Occipital lobe (tissue), 2 donors: ENCODE results near the gene ZBTB5. TPM values are rescaled to one million over a fixed set of nuclear protein-coding genes. Genes with fewer than 3 reads are reported as not detected.
"Not testable (repeated sequence)": the region's sequence is repeated elsewhere in the genome, so short reads cannot be mapped to it uniquely, and the experiment has no call there.

Experiments
- DNase-seq: peaks from one replicate; lab custom pipeline; 2025; lab: John Stamatoyannopoulos, UW
- total RNA-seq: library from RNA; depleted of rRNA; stranded (reverse); fragments of >200 nt; gene quantifications from one replicate; pipeline ENCODE4 v1.2.3, GENCODE V29; 2014

The ZBTB5 gene
- total RNA-seq, 1 donor from 2014 or later = 22.5 TPM

DNA sequence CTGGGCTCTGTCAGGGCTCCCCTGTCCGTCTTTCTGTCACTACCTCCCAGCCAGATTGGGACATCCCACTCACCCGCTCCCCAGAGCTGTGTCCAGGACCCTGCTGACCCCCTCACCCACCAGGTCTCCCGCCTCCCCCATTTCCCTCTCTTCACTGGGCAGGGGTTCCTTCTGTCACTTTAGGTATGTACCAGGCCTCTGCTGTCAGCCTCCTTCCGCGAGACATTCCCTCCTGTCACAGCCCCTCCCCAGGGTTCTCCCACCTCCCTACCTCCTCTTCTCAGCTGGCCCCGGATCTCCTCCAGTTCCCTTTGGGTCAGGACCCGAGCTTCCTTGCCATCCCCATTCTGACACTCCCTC lies 21.0 kb upstream of the ZBTB5 start:
- DNase-seq = no peak

DNA sequence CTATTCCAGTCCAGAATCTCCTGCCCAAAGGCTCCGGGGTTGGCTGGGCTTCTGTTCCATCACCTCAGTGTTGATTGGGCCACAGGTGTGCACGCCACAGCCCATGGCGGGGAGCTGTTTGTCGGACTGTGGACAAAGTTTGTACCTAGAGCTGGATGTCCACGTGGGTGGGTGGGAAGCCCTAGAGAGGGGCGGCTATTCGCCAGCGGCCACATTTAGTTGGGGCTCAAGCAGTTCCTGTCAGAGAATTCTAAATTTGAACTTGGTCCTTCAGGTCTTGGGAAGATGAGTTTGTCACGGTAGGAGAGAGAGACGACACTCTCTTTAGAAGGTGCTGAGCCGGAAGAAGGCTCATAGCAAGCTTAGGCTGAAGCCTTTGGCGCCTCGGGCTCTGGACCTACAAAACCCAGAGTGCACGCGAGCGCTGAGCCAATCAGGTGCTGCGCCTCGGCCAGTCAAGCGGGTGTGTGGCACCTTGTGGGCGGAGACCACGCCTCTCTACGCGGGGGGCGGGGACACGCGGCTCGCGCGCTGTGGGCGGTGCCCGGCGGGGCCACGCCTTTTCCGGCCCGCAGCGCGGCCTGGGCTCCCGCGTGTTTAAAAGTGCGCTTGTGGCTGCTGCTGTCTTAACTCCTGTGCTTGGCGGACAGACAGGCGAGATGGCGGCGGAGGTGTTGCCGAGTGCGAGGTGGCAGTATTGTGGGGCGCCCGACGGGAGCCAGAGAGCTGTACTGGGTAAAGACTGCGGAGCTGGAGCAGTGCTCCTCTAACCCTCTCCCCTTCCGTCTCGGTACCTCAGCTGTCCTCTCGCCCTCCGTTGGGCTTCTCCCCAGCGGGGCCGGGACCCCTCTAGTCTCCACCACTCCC lies 20.4 kb upstream of the ZBTB5 start, which contains the start of gene POLR1E:
POLR1E (plus strand) TSS at position 560 of the 867 bp plus-strand sequence; CDS start at position 660, 100 bp downstream.
- DNase-seq = peak; percentile 93

DNA sequence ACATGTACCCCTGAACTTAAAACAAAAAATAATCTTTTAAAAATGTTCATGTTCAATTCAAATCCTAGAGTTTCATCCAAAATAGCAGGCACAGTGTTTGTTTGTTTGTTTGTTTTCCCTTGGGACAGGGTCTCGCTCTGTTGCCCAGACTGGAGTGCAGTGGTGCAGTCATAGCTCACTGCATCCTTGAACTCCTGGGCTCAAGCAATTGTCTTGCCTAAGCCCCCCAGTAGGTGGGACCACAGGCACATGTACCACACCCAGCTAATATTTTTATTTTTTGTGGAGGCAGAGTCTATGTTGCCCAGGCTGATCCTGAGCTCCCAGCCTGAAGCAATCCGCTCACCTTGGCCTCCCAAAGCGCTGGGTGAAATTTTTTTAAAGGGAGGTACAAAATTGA lies 15.5 kb upstream of the ZBTB5 start:
- DNase-seq = no peak

DNA sequence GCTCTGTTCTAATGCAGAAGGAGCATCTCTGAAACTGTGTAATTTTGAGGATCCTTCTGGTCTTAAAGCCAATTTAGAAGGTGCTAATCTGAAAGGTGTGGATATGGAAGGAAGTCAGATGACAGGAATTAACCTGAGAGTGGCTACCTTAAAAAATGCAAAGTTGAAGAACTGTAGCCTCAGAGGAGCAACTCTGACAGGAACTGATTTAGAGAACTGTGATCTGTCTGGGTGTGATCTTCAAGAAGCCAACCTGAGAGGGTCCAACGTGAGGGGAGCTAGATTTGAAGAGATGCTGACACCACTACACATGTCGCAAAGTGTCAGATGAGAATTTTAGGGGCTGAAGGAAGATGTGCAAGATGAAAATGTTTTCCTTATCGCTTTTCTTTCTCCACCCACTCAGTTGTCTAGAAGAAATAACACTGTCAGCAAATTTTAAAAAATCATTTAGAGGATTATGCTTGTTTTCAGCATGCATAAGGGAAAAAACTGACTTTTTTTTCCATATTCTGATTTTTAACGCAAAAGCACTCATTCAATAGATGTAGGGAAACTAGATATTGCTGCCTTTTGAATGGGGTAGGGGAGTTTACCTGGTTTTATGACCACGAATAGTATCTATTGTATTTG lies 12.9 kb upstream of the ZBTB5 start:
- DNase-seq = not testable (repeated sequence)

DNA sequence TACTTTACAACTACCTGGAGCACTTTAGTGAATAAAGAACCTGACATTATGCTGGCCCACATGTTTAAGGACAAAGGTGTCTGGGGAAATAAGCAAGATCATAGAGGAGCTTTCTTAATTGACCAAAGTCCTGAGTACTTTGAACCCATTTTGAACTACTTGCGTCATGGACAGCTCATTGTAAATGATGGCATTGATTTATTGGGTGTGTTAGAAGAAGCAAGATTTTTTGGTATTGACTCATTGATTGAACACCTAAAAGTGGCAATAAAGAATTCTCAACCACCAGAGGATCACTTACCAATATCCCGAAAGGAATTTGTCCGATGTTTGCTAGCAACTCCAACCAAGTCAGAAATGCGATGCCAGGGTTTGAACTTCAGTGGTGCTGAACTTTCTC lies 12.2 kb upstream of the ZBTB5 start:
- DNase-seq = not testable (repeated sequence)

- no peak for DNase-seq
Observed at GRCh38 chr9:37476930-37477329, 11.7 kb upstream of the ZBTB5 start.

GRCh38 chr9:37474438-37474837 lies 9.2 kb upstream of the ZBTB5 start:
- DNase-seq = no peak

GRCh38 chr9:37473982-37474381 lies 8.7 kb upstream of the ZBTB5 start:
- DNase-seq = not testable (repeated sequence)

DNA sequence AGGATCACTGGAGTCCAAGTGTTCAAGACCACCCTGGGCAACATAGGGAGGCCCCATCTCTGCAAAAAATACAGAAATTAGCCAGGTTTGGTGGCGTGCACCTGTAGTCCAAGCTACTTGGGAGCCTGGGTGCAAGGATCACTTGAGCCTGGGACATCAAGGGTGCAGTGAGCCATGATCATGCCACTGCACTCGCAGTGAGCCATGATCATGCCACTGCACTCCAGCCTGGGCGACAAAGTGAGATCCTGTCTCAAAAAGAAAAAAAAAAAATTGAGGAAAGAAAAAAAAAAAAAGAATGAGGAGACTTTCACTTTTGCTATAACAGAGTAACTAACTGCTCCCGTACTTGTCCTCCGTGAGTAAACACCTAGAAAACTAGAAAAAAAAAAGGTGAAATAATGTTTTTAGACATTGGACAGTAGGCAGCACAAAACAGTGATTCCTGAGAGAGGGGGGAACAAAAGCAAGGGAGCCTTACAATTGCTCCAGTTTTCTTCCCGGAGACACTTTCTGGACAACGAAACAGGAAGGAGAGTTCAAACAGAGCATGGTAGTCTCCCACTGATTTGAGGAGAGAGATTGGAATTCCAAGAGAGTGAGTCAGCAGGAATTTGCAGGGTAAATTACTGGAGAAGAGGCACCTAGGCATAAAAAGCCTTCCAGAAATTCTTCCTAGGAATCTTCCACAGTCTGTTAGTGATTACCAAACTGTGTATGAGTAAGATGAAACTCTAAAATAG lies 6.9 kb upstream of the ZBTB5 start:
- DNase-seq = no peak

- no peak for DNase-seq
Observed at GRCh38 chr9:37468620-37469019, 3.4 kb upstream of the ZBTB5 start.

DNA sequence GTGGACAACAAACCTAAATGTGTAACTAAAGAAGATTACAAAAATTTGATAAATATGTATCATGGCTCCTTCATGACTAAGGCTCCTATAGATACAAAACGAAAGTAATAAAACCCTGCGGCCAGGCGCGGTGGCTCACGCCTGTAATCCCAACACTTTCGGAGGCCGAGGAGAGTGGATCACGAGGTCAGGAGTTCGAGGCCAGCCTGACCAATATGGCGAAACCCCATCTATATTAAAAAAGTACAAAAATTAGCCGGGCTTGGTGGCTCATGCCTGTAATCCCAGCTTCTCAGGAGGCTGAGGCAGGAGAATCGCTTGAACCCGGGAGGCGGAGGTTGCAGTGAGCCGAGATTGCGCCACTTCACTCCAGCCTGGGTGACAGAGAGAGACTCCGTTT lies 2.3 kb upstream of the ZBTB5 start:
- DNase-seq = not testable (repeated sequence)

DNA sequence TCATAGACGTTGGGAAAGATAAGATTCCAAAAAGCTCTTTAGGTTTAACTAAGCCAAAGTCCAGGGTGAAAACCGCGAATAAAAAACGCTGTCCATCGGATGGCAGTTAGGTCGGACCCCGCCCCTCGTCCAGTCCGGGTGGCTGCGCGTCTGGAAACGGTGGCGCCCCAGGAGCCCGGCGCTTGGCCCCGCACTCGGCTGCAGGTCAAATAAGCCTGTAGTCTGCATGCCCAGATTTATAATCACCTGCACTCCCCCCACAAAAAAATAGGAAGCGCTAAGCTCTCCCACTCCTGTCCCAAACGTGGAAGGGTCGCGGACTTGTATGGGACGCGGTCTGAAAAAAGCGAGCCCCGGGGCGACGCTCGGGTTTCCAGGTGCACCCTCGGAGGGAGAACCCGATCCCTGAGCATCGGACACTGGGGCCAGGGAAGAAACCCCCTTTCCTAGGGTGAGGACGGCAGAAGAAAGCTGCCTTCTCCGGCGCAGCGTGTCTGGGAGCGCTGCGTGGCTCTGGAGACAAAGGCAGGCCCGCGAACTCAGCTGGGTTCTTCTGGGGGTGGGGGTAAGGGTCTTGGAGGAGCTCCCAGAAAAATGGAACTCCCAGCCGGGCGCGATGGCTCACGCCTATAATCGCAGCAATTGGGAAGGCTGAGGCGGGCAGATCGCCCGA lies 923 bp upstream of the ZBTB5 start:
- peak; percentile 45 for DNase-seq

GRCh38 chr9:37464426-37465248 lies 613 bp downstream of the ZBTB5 start:
- peak; percentile 79 for DNase-seq

- no peak for DNase-seq
Observed at GRCh38 chr9:37464006-37464405, 1.2 kb downstream of the ZBTB5 start.

GRCh38 chr9:37456817-37457216 lies 8.4 kb downstream of the ZBTB5 start:
- DNase-seq = no peak

DNA sequence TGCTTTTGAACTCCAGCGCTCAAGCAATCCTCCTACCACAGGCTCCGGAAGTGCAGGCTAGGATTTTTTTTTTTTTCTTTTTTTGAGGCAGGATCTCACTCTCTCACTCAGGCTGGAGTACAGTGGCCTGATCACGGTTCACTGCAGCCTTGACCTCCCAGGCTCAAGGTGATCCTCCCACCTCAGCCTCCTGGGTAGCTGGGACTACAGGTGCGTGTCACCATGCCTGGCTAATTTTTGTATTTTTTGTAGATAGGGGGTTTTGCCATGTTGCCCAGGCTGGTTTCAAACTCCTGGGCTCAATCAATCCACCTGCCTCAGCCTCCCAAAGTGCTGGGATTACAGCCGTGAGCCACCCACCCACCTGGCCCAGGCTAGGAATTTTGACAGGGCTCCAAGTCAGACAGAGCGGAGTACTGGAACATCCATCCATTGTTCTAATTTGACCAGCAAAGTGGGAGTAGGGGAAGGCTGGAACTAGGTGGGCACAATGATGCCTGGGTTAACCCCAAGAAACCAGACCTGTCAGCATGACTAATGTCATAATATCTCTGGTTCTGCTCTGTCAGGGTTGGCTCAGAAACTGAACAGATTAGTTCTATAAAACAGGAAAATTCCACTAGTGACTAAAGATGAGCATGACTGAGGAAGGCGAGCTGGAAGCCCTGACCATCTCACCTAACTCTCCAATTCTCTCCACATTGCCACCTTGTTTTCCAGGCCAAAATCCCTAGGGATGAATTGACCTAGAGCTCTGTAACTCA lies 9.2 kb downstream of the ZBTB5 start:
- no peak for DNase-seq

- no peak for DNase-seq
Observed at GRCh38 chr9:37454238-37454637, 11.0 kb downstream of the ZBTB5 start.

GRCh38 chr9:37453827-37454226 lies 11.4 kb downstream of the ZBTB5 start:
- DNase-seq = no peak

DNA sequence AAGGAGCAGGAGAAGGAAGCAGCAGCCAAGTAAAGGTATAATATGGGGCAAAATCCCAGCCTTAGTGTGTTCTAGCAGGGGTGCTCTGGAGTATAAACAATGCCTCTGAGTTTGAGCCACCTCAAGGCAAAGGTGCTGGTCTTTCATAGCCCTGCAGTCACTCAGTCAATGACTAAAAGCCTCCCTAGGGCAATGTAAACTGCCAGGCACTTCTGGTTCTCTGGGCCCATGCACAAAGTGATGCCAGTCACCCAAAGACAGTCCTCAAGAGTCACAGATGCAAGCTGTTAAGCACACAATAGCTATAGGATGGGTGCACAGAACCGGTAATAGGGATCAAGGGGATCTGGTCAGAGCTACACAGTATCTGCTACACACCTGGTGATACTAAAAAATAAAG lies 12.6 kb downstream of the ZBTB5 start:
- DNase-seq = no peak

DNA sequence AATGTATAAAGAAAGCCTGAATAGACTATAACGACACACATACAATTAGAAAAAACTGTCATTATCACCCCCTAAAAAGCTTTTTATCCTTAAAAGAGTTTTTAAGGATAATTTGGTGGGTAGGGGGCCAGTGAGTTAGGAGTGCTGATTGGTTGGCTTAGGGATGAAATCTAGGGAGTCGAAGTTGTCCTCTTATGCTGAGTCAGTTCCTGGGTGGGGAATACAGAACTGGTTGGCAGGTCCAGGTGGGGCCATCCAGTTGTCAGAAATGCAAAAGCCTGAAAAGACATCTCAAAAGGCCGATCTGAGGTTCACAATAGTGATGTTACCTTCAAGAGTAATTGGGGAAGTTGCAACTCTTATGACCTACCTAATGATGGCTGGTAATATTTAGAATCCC lies 13.6 kb downstream of the ZBTB5 start:
- no peak for DNase-seq
